Breast epithelium (tissue), 3 donors: ENCODE data around the gene KIF26B.

ENCODE experiments used
- CTCF ChIP-seq, 3 donors: fragments of 450-650 bp; IDR thresholded peaks; one replicate each; pipeline ENCODE4 v1.5.1; 2016 to 2017; ENCODE audit warnings: antibody characterized with exemption in 3 of 3, mild to moderate bottlenecking in 3 of 3, moderate library complexity in 3 of 3
- POLR2A ChIP-seq: fragments of 450-650 bp; IDR thresholded peaks from one replicate; pipeline ENCODE4 v1.6.1; 2016; ENCODE audit warnings: antibody characterized with exemption, mild to moderate bottlenecking, moderate library complexity

GRCh38 chr1:245591346-245592188 is 436.8 kb downstream of the KIF26B start:
- TF ChIP-seq CTCF (IDR thresholded peaks at IDR 0.05) (no peak), POLR2A (no peak)
